K562 (cell line): ENCODE data around the gene DNAI7.

Source experiments
- ATF6 ChIP-seq: sonication (generic); formaldehyde crosslinking; IDR thresholded peaks from 2 replicates; pipeline ENCODE4 v1.4.0; 2020; ENCODE audit warnings: mild to moderate bottlenecking, missing genetic modification reagents
- BCLAF1 ChIP-seq, 2 experiments: fragments of 450-650 bp in 1 of 2; IDR thresholded peaks; 2 replicates each; pipeline ENCODE4 v1.6.1; 2011 to 2017; ENCODE audit warnings: low read depth in 2 of 2, antibody characterized with exemption in 1 of 2, borderline replicate concordance in 1 of 2, low read length in 1 of 2, mild to moderate bottlenecking in 1 of 2, mixed read lengths in 1 of 2; ENCODE audit not compliant: control insufficient read depth in 1 of 2
- CTCF ChIP-seq, 3 experiments: IDR thresholded peaks in 2 of 3; conservative IDR thresholded peaks in 1 of 3; 2 replicates each; pipeline ENCODE4 v1.5.1; 2011 to 2012; ENCODE audit warnings: low read length in 3 of 3, mild to moderate bottlenecking in 3 of 3, control low read depth in 2 of 3, improper control_type of control experiment in 1 of 3, inconsistent platforms in 1 of 3, low read depth in 1 of 3, mixed read lengths in 1 of 3, moderate library complexity in 1 of 3; ENCODE audit not compliant: insufficient read depth in 2 of 3
- GMEB1 ChIP-seq: fragments of 250-450 bp; sonication (Bioruptor Pico); IDR thresholded peaks from 2 replicates; pipeline ENCODE4 v1.4.0; 2020; ENCODE audit warnings: mild to moderate bottlenecking
- POLR2A ChIP-seq: fragments of 450-650 bp; conservative IDR thresholded peaks from 2 replicates; pipeline ENCODE4 v1.6.1; 2016
- TFE3 ChIP-seq: fragments of 450-650 bp; formaldehyde crosslinking; IDR thresholded peaks from 2 replicates; pipeline ENCODE4 v1.4.0; 2020; ENCODE audit warnings: mild to moderate bottlenecking, mixed read lengths
- ZNF609 ChIP-seq: sonication (generic); formaldehyde crosslinking; IDR thresholded peaks from 2 replicates; pipeline ENCODE4 v1.8.1; 2023; ENCODE audit warnings: missing genetic modification reagents, mild to moderate bottlenecking, borderline replicate concordance

GRCh38 chr12:25079393-25079792, 115.6 kb downstream of the DNAI7 start:
- TF ChIP-seq CTCF (IDR thresholded peaks at IDR 0.05 in 2 of 3, conservative IDR thresholded peaks at IDR 0.05 in 1 of 3; ENCODE audit: insufficient read depth in 2 of 3, low read depth in 1 of 3, low read length in 3 of 3) (no peak), TFE3 (CRISPR knock-in tag) (no peak), GMEB1 (CRISPR knock-in tag) (no peak), BCLAF1 (IDR thresholded peaks at IDR 0.05; ENCODE audit: borderline replicate concordance in 1 of 2, control insufficient read depth in 1 of 2, low read depth in 2 of 2, low read length in 1 of 2) (no peak), ATF6 (no peak), ZNF609 (CRISPR knock-in tag) (no peak), POLR2A (no peak)
